SJCRH30 (cell line): ENCODE results near the gene NFXL1. TPM values are rescaled to one million over a fixed set of nuclear protein-coding genes. Genes with fewer than 3 reads are reported as not detected.
"Not testable (repeated sequence)": the region's sequence is repeated elsewhere in the genome, so short reads cannot be mapped to it uniquely, and the experiment has no call there.

Experiments used
- DNase-seq, 2 experiments: peaks; one replicate each; pipeline ENCODE4 v3.0.0-alpha.2; 2015 to 2020
- H3K27ac ChIP-seq: fragments of 250-450 bp; sonication (Bioruptor Pico); 2 replicates; pipeline ENCODE4 v1.5.1; 2020; ENCODE audit warnings: mild to moderate bottlenecking, moderate library complexity
- H3K27me3 ChIP-seq: fragments of 250-450 bp; sonication (Bioruptor Pico); 2 replicates; pipeline ENCODE4 v1.5.1; 2020; ENCODE audit warnings: mild to moderate bottlenecking, moderate library complexity
- H3K36me3 ChIP-seq: fragments of 250-450 bp; sonication (Bioruptor Pico); 2 replicates; pipeline ENCODE4 v1.5.1; 2020; ENCODE audit warnings: mild to moderate bottlenecking, moderate library complexity
- H3K4me1 ChIP-seq: fragments of 250-450 bp; sonication (Bioruptor Pico); 2 replicates; pipeline ENCODE4 v1.5.1; 2020; ENCODE audit warnings: mild to moderate bottlenecking, moderate library complexity
- H3K4me3 ChIP-seq: fragments of 250-450 bp; sonication (Bioruptor Pico); 2 replicates; pipeline ENCODE4 v1.5.1; 2020; ENCODE audit warnings: mild to moderate bottlenecking, moderate library complexity
- H3K9me3 ChIP-seq: fragments of 250-450 bp; sonication (Bioruptor Pico); replicated peaks from 2 replicates; pipeline ENCODE4 v1.5.1; 2020; ENCODE audit warnings: mild to moderate bottlenecking, moderate library complexity
- total RNA-seq: library from RNA; depleted of rRNA; stranded (reverse); fragments of >200 nt; shearing (Covaris generic); gene quantifications from 2 replicates; pipeline ENCODE4 v1.2.3, GENCODE V29; 2014

NFXL1 gene
- total RNA-seq, 1 experiment from 2014 or later: 12.6 TPM

- H3K4me1 ChIP-seq, H3K9me3 ChIP-seq, H3K27ac ChIP-seq, H3K27me3 ChIP-seq, H3K36me3 ChIP-seq, DNase-seq, H3K4me3 ChIP-seq: not testable (repeated sequence)
These were observed 2.8 kb upstream of the NFXL1 start for GRCh38 chr4:47917163-47917562.

DNA sequence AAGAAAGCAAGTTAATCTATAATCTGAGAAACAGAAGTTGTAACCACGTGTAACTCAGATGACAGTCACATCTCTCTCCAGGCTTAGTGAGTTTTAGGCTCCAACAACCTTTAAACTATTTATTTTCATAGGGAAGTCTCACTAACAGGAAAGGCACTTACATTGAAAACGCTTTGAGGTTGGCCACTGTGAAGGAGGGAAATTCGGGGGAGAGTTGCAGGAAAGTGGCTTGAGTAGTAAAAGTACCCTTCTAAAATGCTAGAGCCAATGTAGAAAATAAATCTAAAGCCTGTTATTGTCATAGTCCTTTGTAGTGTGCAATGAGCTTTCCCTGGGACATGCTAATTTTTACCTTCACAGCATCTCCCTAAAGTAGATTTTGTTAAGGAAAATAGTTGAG, 995 bp upstream of the NFXL1 start:
- DNase-seq: no peak
- peaks cover 4% of the 10 kb centered on the region; the same call in 1 of the 2 replicates for H3K4me1 ChIP-seq
- H3K27ac ChIP-seq: no peak overlapping the region
- H3K36me3 ChIP-seq: peaks cover 13% of the 10 kb centered on the region
- peak overlapping the region; percentile 94 for H3K4me3 ChIP-seq
- no peaks in the 10 kb centered on the region for H3K9me3 ChIP-seq
- H3K27me3 ChIP-seq: no peaks in the 10 kb centered on the region

GRCh38 chr4:47914926-47915237, 499 bp upstream of the NFXL1 start:
- peaks cover 18% of the 10 kb centered on the region for H3K36me3 ChIP-seq
- H3K4me3 ChIP-seq: peak overlapping the region; percentile 94
- H3K27ac ChIP-seq: no peak overlapping the region
- H3K9me3 ChIP-seq: no peaks in the 10 kb centered on the region
- H3K27me3 ChIP-seq: no peaks in the 10 kb centered on the region
- DNase-seq: no peak
- H3K4me1 ChIP-seq: peaks cover 4% of the 10 kb centered on the region; the same call in 1 of the 2 replicates

- no peaks in the 10 kb centered on the region for H3K9me3 ChIP-seq
- no peaks in the 10 kb centered on the region for H3K27me3 ChIP-seq
- peak overlapping the region; percentile 94 for H3K4me3 ChIP-seq
- peak overlapping the region; percentile 59 for H3K27ac ChIP-seq
- H3K36me3 ChIP-seq: peaks cover 25% of the 10 kb centered on the region
- DNase-seq: peak in 1 of 2 experiments; percentile 15
- H3K4me1 ChIP-seq: peaks cover 4% of the 10 kb centered on the region; the same call in 1 of the 2 replicates
These were observed 543 bp downstream of the NFXL1 start for GRCh38 chr4:47913861-47914219.

GRCh38 chr4:47913330-47913729, 1.1 kb downstream of the NFXL1 start:
- H3K4me3 ChIP-seq: peak overlapping the region; percentile 94
- H3K27ac ChIP-seq: no peak overlapping the region; the same call in 1 of the 2 replicates
- H3K9me3 ChIP-seq: no peaks in the 10 kb centered on the region
- no peak for DNase-seq
- peaks cover 4% of the 10 kb centered on the region; the same call in 1 of the 2 replicates for H3K4me1 ChIP-seq
- peaks cover 26% of the 10 kb centered on the region for H3K36me3 ChIP-seq
- no peaks in the 10 kb centered on the region for H3K27me3 ChIP-seq

- no peak overlapping the region for H3K27ac ChIP-seq
- H3K4me1 ChIP-seq: no peaks in the 10 kb centered on the region
- H3K27me3 ChIP-seq: no peaks in the 10 kb centered on the region
- no peaks in the 10 kb centered on the region for H3K9me3 ChIP-seq
- no peak overlapping the region for H3K4me3 ChIP-seq
- peaks cover 54% of the 10 kb centered on the region for H3K36me3 ChIP-seq
- DNase-seq: no peak
These were observed 7.2 kb downstream of the NFXL1 start for GRCh38 chr4:47907089-47907646.

- Histone ChIP-seq H3K4me3 (no peak overlapping the region), H3K27me3 (no peaks in the 10 kb centered on the region), H3K9me3 (no peaks in the 10 kb centered on the region), H3K27ac (no peak overlapping the region), H3K36me3 (peaks cover 59% of the 10 kb centered on the region), H3K4me1 (no peaks in the 10 kb centered on the region)
- no peak for DNase-seq
These were observed 14.7 kb downstream of the NFXL1 start for GRCh38 chr4:47899639-47900038.

DNA sequence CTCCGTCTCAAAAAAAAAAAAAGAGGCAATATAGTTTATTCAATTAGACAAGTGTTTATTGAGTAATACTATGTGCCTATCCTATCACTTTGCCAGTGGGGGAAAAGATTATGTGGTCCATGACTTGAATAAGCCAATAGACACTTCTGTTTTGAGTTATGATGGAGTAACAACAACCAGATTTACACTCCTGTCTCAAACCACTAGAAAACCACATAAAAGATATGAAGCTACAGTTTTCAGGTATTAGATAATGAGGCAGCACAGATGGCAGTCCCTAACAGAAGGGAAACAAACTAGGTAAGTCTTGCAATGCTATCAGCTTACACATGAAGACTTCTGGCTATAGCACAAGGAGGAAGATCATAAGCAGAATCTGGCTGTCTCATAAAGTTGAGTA, 22.5 kb downstream of the NFXL1 start:
- no peaks in the 10 kb centered on the region for H3K27me3 ChIP-seq
- peaks cover 64% of the 10 kb centered on the region for H3K36me3 ChIP-seq
- no peak for DNase-seq
- H3K4me1 ChIP-seq: no peaks in the 10 kb centered on the region
- no peak overlapping the region for H3K4me3 ChIP-seq
- H3K27ac ChIP-seq: no peak overlapping the region
- H3K9me3 ChIP-seq: no peaks in the 10 kb centered on the region

- H3K4me1 ChIP-seq: no peaks in the 10 kb centered on the region
- peaks cover 57% of the 10 kb centered on the region for H3K36me3 ChIP-seq
- H3K4me3 ChIP-seq: no peak overlapping the region
- no peak overlapping the region for H3K27ac ChIP-seq
- no peaks in the 10 kb centered on the region for H3K27me3 ChIP-seq
- no peaks in the 10 kb centered on the region for H3K9me3 ChIP-seq
- DNase-seq: no peak
These were observed 32.2 kb downstream of the NFXL1 start for GRCh38 chr4:47882228-47882627.

DNA sequence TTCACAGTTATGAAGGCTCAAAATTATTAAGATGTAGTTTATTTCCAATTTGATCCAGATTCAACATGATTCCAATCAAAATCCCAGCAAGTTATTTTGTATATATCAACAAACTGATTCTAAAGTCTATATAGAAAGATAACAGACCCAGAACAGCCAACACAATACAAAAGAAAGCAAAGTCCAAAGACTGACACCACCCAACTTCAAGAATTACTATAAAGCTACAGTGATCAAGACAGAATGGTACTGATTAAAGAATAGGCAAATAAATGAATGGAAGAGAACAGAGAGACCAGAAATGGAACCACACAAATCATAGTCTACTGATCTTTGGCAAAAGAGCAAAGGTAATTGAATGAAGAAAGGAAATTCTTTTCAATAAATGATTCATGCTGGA, 34.9 kb downstream of the NFXL1 start:
- Histone ChIP-seq H3K9me3 (no peaks in the 10 kb centered on the region), H3K27me3 (no peaks in the 10 kb centered on the region)
- no peak for DNase-seq

GRCh38 chr4:47876784-47877546, 37.4 kb downstream of the NFXL1 start:
- no peak for DNase-seq
- no peaks in the 10 kb centered on the region for H3K4me1 ChIP-seq
- H3K4me3 ChIP-seq: no peak overlapping the region
- H3K27ac ChIP-seq: no peak overlapping the region
- 0 out of 2 replicates have a peak, but pooled peaks cover 4% of the 10 kb centered on the region for H3K9me3 ChIP-seq
- no peaks in the 10 kb centered on the region for H3K27me3 ChIP-seq
- H3K36me3 ChIP-seq: peaks cover 54% of the 10 kb centered on the region

More for the DNA sequence above, 34.9 kb downstream of the NFXL1 start:
- H3K27ac ChIP-seq: no peak overlapping the region
- peaks cover 56% of the 10 kb centered on the region for H3K36me3 ChIP-seq
- H3K4me3 ChIP-seq: no peak overlapping the region
- no peaks in the 10 kb centered on the region for H3K4me1 ChIP-seq

- Histone ChIP-seq H3K4me3 (no peak overlapping the region), H3K36me3 (peaks cover 48% of the 10 kb centered on the region), H3K27ac (no peak overlapping the region), H3K27me3 (no peaks in the 10 kb centered on the region), H3K4me1 (no peaks in the 10 kb centered on the region), H3K9me3 (0 out of 2 replicates have a peak, but pooled peaks cover 4% of the 10 kb centered on the region)
- DNase-seq: no peak
These were observed 38.1 kb downstream of the NFXL1 start for GRCh38 chr4:47876310-47876709.

- peaks cover 52% of the 10 kb centered on the region for H3K36me3 ChIP-seq
These were observed 40.4 kb downstream of the NFXL1 start for GRCh38 chr4:47873877-47874541.

DNA sequence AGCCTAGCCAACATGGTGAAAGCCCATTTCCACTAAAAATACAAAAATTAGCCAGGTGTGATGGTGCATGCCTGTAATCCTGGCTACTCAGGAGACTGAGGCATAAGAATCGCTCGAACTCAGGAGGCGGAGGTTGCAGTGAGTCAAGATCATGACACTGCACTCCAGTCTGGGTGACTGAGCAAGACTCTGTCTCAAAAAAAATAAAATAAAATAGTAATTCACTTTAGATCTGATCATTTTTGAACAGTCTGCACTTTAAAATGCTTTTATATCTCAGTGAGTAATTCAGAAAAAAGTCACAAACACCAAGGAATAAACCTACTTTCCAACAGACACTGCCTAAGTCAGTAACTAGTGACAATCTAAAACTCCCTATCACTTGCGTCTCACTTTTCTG, 50.9 kb downstream of the NFXL1 start:
- Histone ChIP-seq H3K4me1 (no peaks in the 10 kb centered on the region), H3K36me3 (peaks cover 23% of the 10 kb centered on the region), H3K27ac (no peak overlapping the region), H3K9me3 (no peaks in the 10 kb centered on the region), H3K4me3 (no peak overlapping the region), H3K27me3 (no peaks in the 10 kb centered on the region)
- DNase-seq: no peak

More at GRCh38 chr4:47873877-47874541, 40.4 kb downstream of the NFXL1 start:
- no peaks in the 10 kb centered on the region for H3K27me3 ChIP-seq
- H3K9me3 ChIP-seq: 0 out of 2 replicates have a peak, but pooled peaks cover 4% of the 10 kb centered on the region
- DNase-seq: no peak
- no peaks in the 10 kb centered on the region for H3K4me1 ChIP-seq
- no peak overlapping the region for H3K4me3 ChIP-seq
- H3K27ac ChIP-seq: no peak overlapping the region

- Histone ChIP-seq H3K27ac (no peak overlapping the region), H3K27me3 (no peaks in the 10 kb centered on the region), H3K4me1 (no peaks in the 10 kb centered on the region), H3K36me3 (peaks cover 18% of the 10 kb centered on the region), H3K9me3 (no peaks in the 10 kb centered on the region), H3K4me3 (no peak overlapping the region)
- DNase-seq: no peak
These were observed 52.1 kb downstream of the NFXL1 start for GRCh38 chr4:47862297-47862696.
